NCI-H128 (cell line): ENCODE data around the gene ODAD3.
"Not testable (repeated sequence)": the region's sequence is repeated elsewhere in the genome, so short reads cannot be mapped to it uniquely, and the experiment has no call there.

Experiments
- DNase-seq: peaks from one replicate; lab custom pipeline; 2025; ENCODE audit not compliant: unreplicated experiment; lab: John Stamatoyannopoulos, UW

ODAD3 gene

GRCh38 chr19:11435057-11435832 is at the start of gene ODAD3, which contains the start of gene PRKCSH:
ODAD3 (minus strand) TSS chr19:11435121; CDS start chr19:11435016, 105 bp downstream.
PRKCSH (plus strand) TSS chr19:11435635; CDS start chr19:11436118, 483 bp downstream.
- peak; percentile 99 for DNase-seq

- DNase-seq: no peak
Measured at GRCh38 chr19:11483366-11484111, 48.6 kb upstream of the ODAD3 start.

GRCh38 chr19:11482384-11483050 is 47.6 kb upstream of the ODAD3 start:
- peak; percentile 56 for DNase-seq

GRCh38 chr19:11481534-11482383 is 46.8 kb upstream of the ODAD3 start:
- DNase-seq: peak; percentile 92

- DNase-seq: peak; percentile 44
Measured at GRCh38 chr19:11480715-11481533, 46.0 kb upstream of the ODAD3 start, which contains the start of gene ELAVL3. ELAVL3 (minus strand) TSS chr19:11481046; CDS start chr19:11480608, 438 bp downstream.

GRCh38 chr19:11479898-11480714 is 45.2 kb upstream of the ODAD3 start:
- DNase-seq: no peak

GRCh38 chr19:11479090-11479897 is 44.4 kb upstream of the ODAD3 start:
- peak; percentile 62 for DNase-seq

- DNase-seq: no peak
Measured at GRCh38 chr19:11478167-11479089, 43.5 kb upstream of the ODAD3 start.

- DNase-seq: no peak
Measured at GRCh38 chr19:11475861-11476260, 40.9 kb upstream of the ODAD3 start.

- not testable (repeated sequence) for DNase-seq
Measured at GRCh38 chr19:11475343-11475742, 40.4 kb upstream of the ODAD3 start.

- DNase-seq: no peak
Measured at GRCh38 chr19:11473725-11474124, 38.8 kb upstream of the ODAD3 start.

GRCh38 chr19:11468266-11468845 is 33.4 kb upstream of the ODAD3 start:
- not testable (repeated sequence) for DNase-seq

- DNase-seq: no peak
Measured at GRCh38 chr19:11465600-11465999, 30.7 kb upstream of the ODAD3 start.

GRCh38 chr19:11464333-11465265 is 29.7 kb upstream of the ODAD3 start:
- no peak for DNase-seq

GRCh38 chr19:11463391-11463790 is 28.5 kb upstream of the ODAD3 start:
- DNase-seq: no peak
